ENCODE results near the gene CHEK1.
A peak's percentile ranks its signal among the peaks of the same experiment; 100 is the strongest.
"Not testable (repeated sequence)": the region's sequence is repeated elsewhere in the genome, so short reads cannot be mapped to it uniquely, and the experiment has no call there.

CHEK1 gene

DNA sequence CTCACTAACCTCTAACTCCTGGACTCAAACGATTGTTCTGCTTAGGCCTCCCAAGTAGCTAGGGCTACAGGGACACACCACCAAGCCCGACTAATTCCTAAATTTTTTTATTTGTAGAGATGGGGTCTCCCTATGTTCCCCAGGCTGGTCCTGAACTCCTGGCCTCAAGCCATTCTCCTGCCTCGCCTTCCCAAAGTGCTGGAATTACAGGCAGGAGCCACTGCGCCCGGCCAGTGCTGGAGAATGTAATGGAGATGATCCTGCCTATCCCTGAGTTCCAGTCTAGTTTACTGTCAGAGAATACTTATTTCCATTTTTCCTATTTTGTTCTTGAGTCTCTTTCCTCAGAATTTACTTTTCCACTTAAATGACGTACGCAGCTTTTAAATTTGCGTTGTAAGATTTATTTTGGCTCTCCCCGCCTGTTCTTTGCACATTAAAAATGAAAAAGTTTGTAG is at the start of gene CHEK1:
TSS of gene CHEK1 (plus strand) at position 408 of the 458 bp plus-strand sequence. CDS start 1,606 bp downstream, outside the sequence.
- no peak for FAIRE-seq

DNA sequence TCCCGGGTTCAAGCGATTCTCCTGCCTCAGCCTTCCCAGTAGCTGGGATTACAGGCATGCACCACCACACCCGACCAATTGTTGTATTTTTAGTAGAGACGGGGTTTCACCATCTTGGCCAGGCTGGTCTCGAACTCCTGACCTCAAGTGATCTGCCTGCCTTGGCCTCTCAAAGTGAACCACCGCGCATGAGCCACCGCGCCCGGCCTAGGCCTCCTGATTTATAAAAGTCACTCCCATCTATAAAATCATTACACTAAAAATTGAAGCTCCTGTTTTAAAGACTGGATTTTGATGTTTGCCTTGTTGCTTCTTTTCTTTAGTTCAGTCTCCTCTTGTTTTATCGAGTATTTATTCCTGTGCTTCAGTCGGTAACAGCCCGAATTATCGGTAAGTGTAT is 47.8 kb upstream of the CHEK1 start:
- not testable (repeated sequence) for FAIRE-seq

DNA sequence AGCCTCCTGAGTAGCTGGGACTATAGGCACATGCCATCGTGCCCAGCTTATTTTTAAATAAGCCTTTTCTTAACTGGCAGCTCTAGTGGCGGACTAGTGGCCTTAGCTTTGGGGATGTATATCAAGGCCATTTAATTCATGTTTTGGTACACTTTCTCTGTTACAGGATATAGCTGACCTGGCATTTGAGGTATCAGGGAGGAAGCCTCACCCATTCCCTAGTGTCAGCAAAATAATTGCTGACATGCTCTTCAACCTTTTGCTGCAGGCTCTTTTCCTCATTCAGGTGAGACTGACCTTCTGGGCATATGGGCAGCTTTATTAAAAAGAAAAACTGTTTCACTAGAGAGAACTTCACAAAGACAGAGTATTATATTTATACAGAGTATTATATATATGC is 46.2 kb upstream of the CHEK1 start:
- no peak for FAIRE-seq

DNA sequence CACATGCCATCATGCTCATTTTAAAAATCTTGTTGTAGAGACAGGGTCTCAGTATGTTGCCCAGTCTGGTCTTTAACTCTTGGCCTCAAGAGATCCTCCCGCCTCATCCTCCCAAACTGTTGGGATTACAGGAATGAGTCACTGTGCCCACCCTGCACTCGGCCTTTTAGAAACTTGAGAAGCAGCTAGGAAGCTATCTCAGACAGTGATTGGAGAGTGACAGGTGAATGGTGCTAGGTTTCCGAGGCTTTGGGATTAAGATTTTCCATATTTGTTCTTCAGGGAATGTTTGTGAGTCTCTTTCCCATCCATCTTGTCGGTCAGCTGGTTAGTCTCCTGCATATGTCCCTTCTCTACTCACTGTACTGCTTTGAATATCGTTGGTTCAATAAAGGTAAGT is 45.2 kb upstream of the CHEK1 start:
- FAIRE-seq = no peak

DNA sequence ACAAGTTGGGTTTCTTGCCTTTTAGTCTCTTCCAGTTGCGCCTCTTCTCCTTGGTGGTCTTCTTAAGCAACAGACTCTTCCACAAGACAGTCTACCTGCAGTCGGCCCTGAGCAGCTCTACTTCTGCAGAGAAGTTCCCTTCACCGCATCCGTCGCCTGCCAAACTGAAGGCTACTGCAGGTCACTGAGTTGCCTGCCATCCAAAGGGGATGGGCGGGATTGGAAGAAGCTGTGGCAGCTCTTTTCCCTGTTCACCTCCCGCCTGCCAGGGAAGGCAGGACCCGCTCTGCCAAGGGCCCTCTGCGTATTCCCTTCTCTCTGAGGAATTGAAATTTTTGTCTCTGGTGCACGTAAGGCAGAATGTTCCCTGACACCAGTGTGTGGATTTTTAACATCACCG is 41.5 kb upstream of the CHEK1 start:
- FAIRE-seq = no peak

DNA sequence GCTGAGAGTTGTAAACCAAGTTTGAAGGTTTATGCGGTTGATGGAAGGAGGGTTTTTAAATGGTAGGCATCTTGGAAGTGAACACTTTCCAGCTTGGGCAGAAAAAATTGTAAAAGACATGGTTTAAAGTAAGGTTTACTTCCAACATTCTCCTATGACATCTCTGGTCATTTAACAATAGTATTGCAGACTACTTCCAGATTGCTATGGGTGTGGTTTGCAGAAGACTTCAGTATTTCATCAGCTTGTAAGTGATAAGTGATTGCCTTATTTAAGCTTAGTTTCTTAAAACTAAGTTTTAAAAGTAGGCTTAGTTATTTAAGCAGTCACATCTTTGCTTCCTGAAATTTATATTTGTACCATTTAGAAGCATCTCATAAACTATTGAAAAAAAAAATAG is 39.5 kb upstream of the CHEK1 start:
- no peak for FAIRE-seq

DNA sequence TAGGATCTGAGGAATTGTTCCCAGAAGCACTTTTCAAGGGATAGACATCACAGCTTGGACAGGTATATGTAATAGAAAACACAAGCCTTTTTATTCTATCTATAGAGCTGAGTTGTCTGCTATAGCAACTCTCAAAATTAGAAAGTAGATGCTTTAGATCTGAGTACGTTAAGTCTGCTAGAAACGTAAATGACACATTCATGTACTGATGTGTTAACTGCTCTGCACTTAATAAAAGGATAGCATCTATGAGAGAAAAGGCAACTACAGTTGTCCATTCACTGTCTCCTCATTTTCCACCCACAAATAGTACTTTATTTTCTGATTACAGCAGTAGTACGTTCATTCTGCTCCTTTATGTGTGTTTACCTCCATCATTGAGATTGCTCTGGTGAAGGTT is 38.3 kb upstream of the CHEK1 start:
- no peak for FAIRE-seq

DNA sequence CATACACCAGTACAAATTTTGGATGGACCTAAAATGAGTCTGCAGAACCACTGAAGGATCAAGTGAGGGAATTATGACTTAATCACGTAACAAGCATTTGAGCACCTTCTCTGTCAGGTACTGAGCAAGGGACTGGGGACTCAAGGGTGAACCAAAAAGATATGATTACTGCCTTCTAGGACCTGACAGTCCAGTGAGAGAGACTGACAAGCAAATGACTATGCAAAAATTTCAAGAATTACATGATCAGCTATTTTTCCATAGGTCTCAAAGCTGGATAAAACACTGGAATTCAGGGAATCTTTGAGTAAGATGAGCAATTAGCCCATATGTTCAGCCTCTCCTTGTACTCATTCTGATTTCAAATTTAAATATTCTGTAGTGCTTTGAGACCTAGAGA is 37.5 kb upstream of the CHEK1 start:
- FAIRE-seq = no peak

DNA sequence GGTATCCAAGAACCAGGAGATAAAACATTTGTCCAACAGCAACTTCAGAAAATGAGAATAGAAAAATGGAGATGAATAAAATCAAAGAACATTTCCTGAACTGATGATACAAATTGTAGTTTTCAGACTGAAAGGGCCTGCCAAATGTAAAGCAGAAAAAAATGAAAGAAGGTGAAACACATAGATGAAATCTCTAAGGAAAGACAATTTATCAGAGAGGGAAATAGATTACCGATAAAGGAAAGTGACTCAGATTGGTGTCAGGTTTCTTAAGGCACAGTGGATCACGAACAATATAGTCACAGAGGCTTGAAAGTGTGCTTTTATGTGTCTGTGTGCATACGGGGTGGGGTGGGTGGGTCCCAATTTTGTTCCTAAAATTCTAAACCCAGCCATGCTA is 36.5 kb upstream of the CHEK1 start:
- FAIRE-seq = no peak

DNA sequence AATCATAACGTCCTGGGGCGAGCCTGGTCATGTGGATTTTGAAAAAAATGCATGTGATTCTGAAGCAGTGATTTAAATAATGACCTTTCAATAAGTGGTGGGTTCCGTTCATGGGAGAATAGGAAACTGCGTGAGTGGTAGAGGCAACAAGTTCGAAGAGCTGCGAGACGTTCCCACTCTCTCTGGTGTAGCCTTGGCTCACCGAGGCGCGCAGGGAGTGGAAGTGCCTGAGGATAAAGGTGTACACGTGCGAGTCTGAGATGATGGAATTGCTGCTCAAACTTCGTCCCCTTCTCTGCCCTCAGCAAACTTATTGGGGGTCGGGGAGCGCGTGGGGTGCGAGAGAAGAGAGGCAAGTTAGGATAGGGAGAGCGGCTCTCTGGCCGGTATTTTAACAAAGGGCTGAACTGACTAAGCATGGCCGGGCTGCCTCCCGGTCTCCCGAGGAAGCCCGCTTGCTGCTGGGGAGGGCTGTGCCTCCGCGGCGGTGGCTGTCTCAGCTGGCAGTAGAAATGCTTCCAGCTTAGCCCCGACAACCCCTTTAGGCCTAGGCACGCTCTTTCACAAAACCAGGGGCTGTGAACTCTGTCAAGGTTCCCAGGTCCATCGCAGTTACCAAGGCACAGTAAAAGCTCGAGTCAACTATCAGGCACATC is 33.2 kb upstream of the CHEK1 start:
- no peak for FAIRE-seq

DNA sequence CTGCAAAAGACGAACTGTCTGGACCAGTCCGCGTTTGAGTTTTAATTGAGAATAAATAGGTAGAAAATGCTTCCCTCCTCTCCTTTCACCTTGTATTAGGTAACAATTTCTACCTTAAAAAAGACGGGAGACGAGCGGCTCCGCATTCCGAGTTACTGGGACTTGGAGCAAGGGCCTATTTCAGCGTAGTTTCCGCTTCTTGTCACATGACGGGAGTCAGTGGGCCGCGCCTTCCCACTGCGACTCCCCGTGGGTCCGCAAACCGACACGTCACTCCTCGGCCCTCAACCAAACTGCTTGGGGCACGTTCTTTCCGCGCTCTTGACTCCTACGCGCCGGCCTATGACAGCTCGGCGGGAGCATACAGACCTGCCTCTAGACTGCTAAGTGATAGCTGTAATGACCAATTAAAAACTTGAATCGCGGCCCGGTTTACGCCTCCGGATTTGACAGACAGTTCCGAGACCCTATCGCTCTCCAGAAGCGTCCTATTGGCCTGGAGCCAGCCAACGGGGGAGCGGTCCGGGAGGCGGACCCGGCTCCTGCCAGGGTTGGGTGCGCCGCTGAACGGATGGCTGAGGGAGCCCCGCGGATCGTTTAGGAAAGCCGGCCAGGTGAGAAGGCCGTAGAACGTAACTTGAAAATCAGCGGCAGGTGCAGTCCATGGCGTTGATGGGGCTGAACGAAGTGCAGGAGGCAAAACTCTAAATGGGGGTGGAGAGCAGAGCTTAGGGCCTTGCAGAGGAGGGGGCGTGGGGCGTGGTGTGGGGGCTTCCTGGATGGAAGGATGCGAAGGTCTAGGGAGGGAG is 32.5 kb upstream of the CHEK1 start, which contains the start of gene STT3A:
TSS of gene STT3A (plus strand) at position 548 of the 809 bp plus-strand sequence. CDS start 3,064 bp downstream, outside the sequence.
- FAIRE-seq = peak; percentile 97

DNA sequence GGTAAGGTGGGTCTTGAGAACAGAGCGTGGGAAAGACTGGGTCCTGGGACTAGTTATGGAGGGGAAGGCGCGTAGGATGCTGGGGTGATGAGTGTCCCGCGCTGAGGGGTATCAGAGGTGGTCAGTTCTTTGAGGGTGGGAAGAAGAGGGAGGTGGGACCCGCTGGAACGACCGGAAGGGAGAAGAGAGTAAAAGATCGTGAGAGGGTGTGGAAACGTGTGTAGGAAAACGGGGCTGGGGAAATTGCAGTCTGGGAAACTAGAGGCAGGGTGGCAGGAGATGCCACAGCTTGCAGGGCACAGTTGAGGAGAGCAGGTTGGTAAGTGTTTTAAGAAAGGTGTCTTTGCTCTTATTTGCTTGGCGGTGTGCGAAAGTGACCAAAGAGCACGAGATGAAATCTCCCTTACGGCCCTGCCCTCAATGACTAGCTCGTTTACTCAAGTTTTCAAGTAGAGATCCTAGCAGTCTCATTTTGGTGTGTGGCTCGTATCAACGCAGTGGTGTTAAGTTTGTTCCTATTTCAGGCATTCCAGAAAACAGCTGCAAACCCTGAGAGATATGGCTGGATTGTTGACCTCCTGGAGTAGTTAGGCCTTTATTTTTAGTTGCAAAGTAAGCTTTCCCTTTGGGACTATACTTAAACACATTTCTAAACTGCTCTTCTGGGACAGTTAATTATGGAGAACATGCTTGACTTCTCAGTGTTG is 31.7 kb upstream of the CHEK1 start:
- no peak for FAIRE-seq

DNA sequence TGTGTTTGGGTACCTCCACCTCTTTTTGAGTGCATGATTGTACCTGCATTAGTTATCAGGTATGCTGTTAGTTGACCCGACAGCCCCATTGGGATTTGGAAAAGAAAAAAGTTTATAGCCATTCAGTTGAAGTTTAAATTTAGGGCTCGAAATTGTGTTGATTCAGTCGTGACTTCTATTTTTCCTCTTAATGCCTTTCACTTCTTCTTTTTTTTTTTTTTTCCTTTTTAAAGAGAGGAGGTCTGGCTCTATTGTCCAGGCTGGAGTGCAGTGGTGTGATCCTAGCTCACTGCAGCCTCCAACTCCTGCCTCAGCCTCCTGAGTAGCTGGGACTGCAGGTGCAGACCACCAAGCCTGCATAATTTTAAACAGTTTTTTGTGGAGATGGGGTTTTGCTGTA is 30.0 kb upstream of the CHEK1 start:
- no peak for FAIRE-seq

DNA sequence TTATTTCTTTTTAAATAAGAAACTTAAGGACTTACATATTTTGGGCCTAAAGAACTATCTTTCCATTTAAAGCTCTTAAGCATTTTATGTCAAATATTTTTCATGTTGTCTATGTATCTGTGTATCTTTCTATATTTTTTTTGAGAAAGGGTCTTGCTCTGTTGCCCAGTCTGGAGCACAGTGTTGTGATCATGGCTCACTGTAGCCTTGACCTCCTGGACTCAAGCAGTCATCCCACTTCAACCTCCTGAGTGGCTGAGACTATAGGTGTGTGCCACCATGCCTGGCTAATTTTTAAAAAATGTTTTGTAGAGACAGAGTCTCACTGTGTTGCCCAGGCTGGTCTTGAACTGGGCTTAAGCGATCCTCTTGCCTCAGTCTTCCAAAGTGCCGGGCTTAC is 24.3 kb upstream of the CHEK1 start:
- no peak for FAIRE-seq

DNA sequence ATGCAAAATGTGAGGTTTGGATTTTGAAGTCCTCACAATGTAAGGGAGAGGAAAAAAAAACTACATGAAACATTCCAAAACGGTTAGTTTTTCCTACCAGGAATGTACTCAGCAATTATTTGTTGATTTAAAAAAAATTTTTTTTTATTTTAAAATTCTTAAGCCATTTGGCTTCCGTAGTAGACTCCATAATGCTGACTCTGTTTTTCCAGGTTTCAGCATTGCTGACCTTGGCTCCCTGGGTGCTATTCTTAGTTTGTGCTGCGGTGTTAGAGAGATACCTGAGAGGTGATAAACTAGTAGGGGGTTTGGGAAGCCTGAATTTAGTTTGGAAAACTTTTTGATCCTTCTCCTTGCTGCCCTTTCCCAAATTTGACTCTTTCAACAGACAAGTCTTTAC is 21.8 kb upstream of the CHEK1 start:
- FAIRE-seq = no peak

DNA sequence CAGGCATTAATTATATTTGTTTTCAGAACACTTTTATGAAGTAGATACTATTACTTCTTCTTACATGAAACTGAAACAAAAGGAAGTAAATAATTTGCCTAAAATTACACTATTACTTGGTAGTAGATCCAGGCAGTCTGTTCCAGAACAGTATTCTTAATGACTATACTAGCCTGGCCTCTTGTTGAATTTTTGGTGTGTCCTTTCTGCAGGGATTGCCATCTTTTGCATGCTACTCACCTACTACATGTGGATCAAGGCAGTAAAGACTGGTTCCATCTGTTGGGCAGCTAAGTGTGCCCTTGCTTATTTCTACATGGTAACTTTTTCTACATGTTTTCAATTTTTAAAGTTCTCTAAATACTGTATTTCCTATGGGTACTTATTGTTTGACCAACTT is 19.5 kb upstream of the CHEK1 start:
- no peak for FAIRE-seq

DNA sequence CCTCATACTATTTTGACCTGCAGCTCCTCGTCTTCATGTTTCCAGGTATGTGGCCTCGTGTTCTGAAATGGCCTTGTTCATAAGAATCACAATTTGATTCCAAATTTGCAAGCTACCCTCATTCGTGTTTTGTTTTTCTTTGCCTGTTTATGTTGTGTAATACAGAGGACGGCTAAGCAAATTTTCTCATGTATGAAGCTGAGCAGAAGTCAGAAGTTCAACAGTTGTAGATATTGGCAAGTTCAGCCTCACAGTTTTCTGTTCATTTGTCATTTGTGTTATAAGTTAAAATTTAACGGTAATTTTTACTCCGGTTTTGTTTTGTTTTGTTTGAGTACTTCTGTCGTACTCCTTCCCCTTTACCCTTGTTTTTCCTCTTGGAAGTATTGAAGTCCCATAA is 15.4 kb upstream of the CHEK1 start:
- no peak for FAIRE-seq

DNA sequence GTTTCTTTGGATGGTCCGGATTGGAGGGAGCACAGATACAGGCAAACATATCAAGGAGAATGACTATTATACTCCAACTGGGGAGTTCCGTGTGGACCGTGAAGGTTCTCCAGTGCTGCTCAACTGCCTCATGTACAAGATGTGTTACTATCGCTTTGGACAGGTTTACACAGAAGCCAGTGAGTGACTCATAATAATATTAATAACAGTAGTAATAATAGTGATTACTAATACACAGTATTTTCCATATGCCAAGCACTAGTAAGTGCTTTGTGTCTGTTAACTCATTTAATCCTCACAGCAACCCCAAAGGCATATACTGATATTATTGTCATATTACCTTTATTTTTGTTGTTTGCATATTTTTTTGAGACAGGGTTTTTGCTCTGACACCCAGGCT is 6.6 kb upstream of the CHEK1 start:
- FAIRE-seq = no peak

DNA sequence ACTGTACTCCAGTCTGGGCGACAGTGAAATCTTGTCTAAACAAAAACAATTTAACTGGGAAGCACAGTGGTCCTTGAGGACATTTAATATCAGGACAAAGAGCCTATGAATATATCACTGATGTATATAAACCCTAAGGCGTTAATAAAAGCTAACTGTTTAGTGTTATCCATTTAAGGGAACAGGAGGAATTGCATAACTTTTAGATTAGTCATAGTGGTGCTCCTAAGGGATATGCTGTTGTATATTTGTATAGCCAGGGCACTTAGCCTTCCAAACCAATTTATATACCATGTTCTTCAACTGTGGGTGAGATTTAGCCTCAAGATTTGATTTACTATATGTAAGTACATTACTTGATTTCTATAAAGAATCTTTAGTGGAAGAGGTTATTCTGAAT is 3.0 kb upstream of the CHEK1 start:
- no peak for FAIRE-seq

DNA sequence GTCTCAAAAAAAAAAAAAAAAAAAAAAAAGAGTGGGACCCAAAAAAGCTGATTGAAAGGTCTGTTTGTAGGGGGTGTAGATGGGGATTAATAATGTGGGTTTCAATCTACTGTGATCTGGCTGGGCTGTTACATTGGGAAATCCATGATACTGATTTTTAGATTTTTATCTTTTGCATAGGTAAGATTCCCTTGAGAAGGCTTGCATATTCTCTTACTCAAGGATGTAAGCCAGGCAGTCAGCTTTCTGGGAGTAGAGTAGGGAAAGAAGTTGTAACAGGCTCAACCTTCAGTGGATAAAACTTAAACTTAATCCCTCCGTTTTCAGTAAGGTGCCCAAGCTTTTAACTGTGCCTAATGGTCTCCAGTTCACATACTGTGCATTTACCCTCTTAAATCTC is 1.9 kb upstream of the CHEK1 start:
- FAIRE-seq = no peak

DNA sequence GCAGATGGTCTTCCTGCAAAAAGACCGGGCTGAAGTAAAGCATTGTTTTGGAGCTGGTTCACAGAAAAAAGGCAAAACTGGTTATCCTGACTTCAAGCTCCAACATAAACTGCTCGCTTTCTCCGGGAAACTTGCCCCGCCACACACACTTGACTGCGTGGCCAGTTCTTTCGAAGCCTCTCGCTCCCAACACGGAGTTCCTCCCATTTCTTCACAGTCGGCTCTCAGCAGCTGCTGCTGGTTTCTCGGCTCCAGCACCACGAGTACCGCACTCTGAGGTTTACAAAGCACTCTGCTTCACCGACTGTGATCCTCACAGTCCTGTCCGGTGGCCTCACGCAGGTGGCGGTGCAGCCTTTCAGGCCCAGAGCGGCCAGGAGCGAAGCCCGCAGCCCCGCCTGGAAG is 264 bp downstream of the CHEK1 start:
- FAIRE-seq = no peak

DNA sequence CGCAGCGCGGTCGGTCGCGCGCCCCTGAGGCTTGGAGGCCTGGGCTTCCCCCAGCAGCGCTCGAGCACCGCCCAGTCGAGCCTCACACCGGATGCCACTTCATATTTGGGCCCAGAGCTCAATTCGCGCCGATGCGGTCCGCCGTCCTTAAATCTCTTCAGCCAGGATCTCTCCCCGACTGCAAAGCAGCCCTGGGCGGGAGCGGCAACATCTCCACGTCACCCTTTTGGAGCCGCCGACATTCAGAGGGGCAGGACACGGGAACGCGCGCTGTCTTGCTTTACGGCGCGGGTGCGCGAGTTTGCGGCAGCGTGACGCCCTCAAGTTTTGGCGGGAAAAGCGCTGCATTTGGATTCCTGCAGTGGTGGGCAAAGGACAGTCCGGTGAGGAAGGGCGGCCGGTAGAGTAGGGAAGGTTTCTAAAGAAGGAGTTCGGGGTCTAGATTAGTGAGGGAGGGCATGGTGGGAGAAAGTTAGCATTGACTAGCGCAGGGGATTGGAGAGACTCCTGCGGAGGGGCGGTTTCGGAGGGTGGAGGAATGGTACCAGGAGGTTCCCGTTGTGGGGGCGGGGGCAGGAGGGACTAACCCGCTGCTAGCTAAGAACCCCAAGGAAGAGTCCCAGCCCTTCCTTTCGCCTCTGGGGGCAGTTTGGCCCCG is 796 bp downstream of the CHEK1 start:
- FAIRE-seq = peak; percentile 15

DNA sequence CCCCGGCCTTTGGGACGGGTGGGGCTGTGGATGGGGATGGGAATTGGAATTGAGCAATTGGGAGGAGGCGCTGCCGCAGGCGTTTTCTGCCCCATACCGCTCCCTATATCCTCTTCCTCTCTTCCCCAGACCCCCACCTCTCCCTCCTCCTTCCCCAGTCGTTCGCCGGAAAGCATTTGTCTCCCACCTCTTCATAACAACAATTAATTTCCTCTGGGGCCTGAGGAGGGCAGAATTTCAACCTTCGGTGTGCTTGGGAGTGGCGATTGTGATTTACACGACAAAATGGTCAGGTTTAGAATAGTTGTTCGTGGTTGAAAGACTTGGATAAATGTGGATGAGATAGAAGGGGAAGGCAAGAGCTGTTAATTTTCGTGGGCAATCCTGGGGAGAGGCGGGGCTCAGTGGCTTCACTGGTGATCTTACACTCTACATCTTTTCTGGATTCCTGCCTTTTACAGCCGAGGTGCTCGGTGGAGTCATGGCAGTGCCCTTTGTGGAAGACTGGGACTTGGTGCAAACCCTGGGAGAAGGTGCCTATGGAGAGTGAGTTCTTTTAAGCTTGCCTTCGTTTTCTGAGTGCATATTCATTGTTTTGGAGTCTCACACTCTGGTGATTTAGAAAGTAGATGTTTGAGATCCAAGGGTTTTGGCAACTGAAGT is 1.5 kb downstream of the CHEK1 start:
- FAIRE-seq = peak; percentile 26

All from TTC549 (cell line).